Ishikawa (cell line): Measurements from ENCODE around the gene HSD11B1.

Source experiments
- CEBPB ChIP-seq: IDR thresholded peaks from 2 replicates; pipeline ENCODE4 v1.6.1; 2012
- CREB1 ChIP-seq: IDR thresholded peaks from 2 replicates; pipeline ENCODE4 v1.6.1; 2012; ENCODE audit warnings: low read depth
- EGR1 ChIP-seq: IDR thresholded peaks from 2 replicates; pipeline ENCODE4 v1.6.1; 2012
- EP300 ChIP-seq: IDR thresholded peaks from 2 replicates; pipeline ENCODE4 v1.6.1; 2012; ENCODE audit warnings: borderline replicate concordance
- FOXM1 ChIP-seq: IDR thresholded peaks from 2 replicates; pipeline ENCODE4 v1.6.1; 2012; ENCODE audit warnings: low read depth, borderline replicate concordance
- NFIC ChIP-seq: IDR thresholded peaks from 2 replicates; pipeline ENCODE4 v1.6.1; 2012
- RAD21 ChIP-seq: IDR thresholded peaks from 2 replicates; pipeline ENCODE4 v1.6.1; 2012; ENCODE audit warnings: low read depth
- TAF1 ChIP-seq: IDR thresholded peaks from 2 replicates; pipeline ENCODE4 v1.6.1; 2012; ENCODE audit warnings: low read depth, mild to moderate bottlenecking
- TCF12 ChIP-seq: IDR thresholded peaks from 2 replicates; pipeline ENCODE4 v1.6.1; 2012; ENCODE audit warnings: low read depth
- TEAD4 ChIP-seq: IDR thresholded peaks from 2 replicates; pipeline ENCODE4 v1.6.1; 2012
- USF1 ChIP-seq: IDR thresholded peaks from 2 replicates; pipeline ENCODE4 v1.6.1; 2012
- YY1 ChIP-seq: IDR thresholded peaks from 2 replicates; pipeline ENCODE4 v1.6.1; 2012; ENCODE audit warnings: low read depth
- ZBTB7A ChIP-seq: IDR thresholded peaks from 2 replicates; pipeline ENCODE4 v1.6.1; 2012; ENCODE audit warnings: low read depth
- TF ChIP-seq, protein P1 (sequence below): IDR thresholded peaks from 2 replicates; pipeline ENCODE4 v1.6.1; 2012; ENCODE audit warnings: low read depth, mild to moderate bottlenecking
- TF ChIP-seq, protein P2 (sequence below): IDR thresholded peaks from 2 replicates; pipeline ENCODE4 v1.6.1; 2012

Gene HSD11B1

DNA sequence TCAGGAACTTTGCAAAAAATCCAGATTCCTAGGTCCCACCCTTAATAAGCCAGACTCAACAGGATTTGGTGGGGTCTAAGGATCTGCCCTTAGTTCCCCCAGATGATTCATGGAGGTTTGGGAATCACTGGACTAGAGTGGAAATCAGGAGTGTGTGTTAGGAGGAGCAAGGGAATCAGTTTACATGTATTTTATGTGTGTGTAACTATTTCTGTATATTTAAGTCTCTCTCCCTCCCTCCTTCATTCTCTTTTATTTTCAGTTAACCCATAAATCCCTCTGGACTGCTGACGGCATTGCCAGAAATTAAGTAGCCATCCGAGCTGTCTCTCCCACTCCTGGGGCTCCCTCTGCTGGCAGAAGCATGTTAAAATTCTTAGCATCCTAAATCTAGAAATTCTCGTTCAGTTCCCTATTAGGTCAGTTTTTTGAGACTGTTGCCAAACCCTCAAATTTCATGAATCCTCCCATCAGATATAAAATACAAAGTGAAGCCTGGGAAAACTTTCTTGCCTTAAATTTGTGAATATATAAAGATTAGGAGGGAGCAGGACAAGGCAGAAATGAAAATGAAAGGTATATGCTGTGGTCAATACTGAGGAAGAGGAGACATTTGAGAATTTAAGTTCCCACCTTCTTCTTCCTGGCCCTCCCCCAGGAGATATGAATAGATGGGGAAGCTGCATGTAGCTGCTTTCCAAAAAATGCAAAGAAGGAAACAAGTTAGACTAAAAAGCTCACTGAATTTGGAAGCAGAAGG lies 11.7 kb upstream of the HSD11B1 start:
- TF ChIP-seq RAD21 (peak; percentile 99), CEBPB (no peak)

DNA sequence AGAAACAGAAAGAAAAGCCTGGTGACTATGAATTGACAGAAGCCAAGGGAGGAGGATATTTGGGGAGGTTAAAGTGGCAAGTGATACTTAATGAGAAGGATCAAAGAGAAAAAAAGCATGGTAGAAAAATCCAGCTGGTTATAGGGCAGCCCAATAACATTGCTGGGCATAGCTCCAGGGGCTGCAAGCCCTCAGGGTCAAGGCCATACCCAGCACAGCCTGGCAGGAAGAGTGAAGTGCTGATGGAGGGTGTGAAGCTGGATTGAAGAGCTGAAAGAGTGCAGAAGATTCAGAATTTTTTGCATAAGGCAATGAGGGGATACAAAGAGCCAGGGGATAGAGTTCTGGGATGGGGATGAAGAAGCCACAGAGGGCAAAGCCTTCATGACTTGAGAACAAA lies 8.0 kb upstream of the HSD11B1 start:
- TF ChIP-seq FOXM1: no peak
- no peak for TF ChIP-seq TEAD4
- TF ChIP-seq EP300: no peak
- TF ChIP-seq EGR1: no peak
- no peak for TF ChIP-seq CREB1
- TF ChIP-seq TAF1: no peak
- no peak for TF ChIP-seq YY1
- TF ChIP-seq RAD21: no peak
- no peak for TF ChIP-seq TCF12
- TF ChIP-seq, protein P1, sequence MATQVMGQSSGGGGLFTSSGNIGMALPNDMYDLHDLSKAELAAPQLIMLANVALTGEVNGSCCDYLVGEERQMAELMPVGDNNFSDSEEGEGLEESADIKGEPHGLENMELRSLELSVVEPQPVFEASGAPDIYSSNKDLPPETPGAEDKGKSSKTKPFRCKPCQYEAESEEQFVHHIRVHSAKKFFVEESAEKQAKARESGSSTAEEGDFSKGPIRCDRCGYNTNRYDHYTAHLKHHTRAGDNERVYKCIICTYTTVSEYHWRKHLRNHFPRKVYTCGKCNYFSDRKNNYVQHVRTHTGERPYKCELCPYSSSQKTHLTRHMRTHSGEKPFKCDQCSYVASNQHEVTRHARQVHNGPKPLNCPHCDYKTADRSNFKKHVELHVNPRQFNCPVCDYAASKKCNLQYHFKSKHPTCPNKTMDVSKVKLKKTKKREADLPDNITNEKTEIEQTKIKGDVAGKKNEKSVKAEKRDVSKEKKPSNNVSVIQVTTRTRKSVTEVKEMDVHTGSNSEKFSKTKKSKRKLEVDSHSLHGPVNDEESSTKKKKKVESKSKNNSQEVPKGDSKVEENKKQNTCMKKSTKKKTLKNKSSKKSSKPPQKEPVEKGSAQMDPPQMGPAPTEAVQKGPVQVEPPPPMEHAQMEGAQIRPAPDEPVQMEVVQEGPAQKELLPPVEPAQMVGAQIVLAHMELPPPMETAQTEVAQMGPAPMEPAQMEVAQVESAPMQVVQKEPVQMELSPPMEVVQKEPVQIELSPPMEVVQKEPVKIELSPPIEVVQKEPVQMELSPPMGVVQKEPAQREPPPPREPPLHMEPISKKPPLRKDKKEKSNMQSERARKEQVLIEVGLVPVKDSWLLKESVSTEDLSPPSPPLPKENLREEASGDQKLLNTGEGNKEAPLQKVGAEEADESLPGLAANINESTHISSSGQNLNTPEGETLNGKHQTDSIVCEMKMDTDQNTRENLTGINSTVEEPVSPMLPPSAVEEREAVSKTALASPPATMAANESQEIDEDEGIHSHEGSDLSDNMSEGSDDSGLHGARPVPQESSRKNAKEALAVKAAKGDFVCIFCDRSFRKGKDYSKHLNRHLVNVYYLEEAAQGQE: no peak
- no peak for TF ChIP-seq USF1
- TF ChIP-seq ZBTB7A: no peak
- TF ChIP-seq, protein P2, sequence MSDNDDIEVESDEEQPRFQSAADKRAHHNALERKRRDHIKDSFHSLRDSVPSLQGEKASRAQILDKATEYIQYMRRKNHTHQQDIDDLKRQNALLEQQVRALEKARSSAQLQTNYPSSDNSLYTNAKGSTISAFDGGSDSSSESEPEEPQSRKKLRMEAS: no peak
- no peak for TF ChIP-seq NFIC

DNA sequence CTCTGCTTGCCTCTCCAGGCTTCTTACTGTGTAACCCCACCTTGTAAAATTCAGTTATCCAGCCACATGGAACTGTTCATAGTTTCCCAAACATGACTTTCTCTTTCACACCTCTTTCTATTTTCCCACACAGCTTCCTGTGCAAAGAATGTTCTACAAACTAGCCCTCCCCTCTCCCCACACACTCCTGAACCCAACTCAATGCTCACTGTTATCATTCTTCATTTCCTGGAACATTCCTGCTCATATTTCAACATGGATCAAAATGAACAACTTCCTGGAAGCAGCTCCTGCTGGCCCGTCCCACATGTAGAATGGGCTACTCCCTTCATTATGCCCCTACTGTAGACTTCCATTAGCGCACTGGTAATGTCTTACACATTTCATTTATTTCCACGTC lies 7.5 kb upstream of the HSD11B1 start:
- no peak for TF ChIP-seq USF1
- TF ChIP-seq, protein P2: no peak
- no peak for TF ChIP-seq CREB1
- TF ChIP-seq EGR1: no peak
- TF ChIP-seq YY1: no peak
- no peak for TF ChIP-seq TEAD4
- TF ChIP-seq RAD21: no peak
- TF ChIP-seq CEBPB: no peak
- TF ChIP-seq, protein P1: no peak
- TF ChIP-seq TCF12: no peak
- no peak for TF ChIP-seq EP300
- TF ChIP-seq NFIC: no peak
- TF ChIP-seq ZBTB7A: no peak
- TF ChIP-seq FOXM1: no peak
- no peak for TF ChIP-seq TAF1

- TF ChIP-seq CREB1: no peak
- TF ChIP-seq RAD21: no peak
- no peak for TF ChIP-seq FOXM1
- TF ChIP-seq ZBTB7A: no peak
- TF ChIP-seq CEBPB: no peak
- no peak for TF ChIP-seq EP300
- TF ChIP-seq, protein P1: no peak
- no peak for TF ChIP-seq EGR1
- no peak for TF ChIP-seq NFIC
- no peak for TF ChIP-seq TAF1
- no peak for TF ChIP-seq TCF12
- no peak for TF ChIP-seq YY1
- TF ChIP-seq USF1: no peak
- TF ChIP-seq TEAD4: no peak
- TF ChIP-seq, protein P2: no peak
These were observed 1.8 kb upstream of the HSD11B1 start for GRCh38 chr1:209702832-209703231.
